Measurements from ENCODE around the gene FBXL7. TPM values are rescaled to one million over a fixed set of nuclear protein-coding genes. Genes with fewer than 3 reads are reported as not detected.

The FBXL7 gene
- total and polyA plus RNA-seq, 2 of the 8 experiments (the other 6 are each of a cell fraction or from before 2014, with no cell fraction given): 17.7 to 17.8 TPM

GRCh38 chr5:15638296-15638695 lies 138.3 kb downstream of the FBXL7 start:
- WGBS, 2 experiments (ENCODE audit: extremely low coverage in 1 of 2, insufficient coverage in 1 of 2, insufficient read length in 1 of 2, insufficient replicate concordance in 2 of 2, low coverage in 1 of 2, low lambda C conversion rate in 2 of 2, missing lambda C conversion rate in 1 of 2): 84% methylated on average over 6 of the region's 6 CpGs; no CpG with 5 or more reads in 1 of the 2 experiments
- H3K9me3 ChIP-seq (ENCODE audit: insufficient read depth in 2 of 2, low read depth in 1 of 2, low read length in 1 of 2): no peaks in the 10 kb centered on the region
- H4K20me1 ChIP-seq (replicated peaks in 1 of 2; ENCODE audit: control insufficient read depth in 1 of 2, insufficient read depth in 2 of 2, low read length in 2 of 2): no peaks in the 10 kb centered on the region
- POLR2A ChIA-PET (ENCODE audit: partially characterized antibody): no interaction called here
- no peak overlapping the region for H4K5ac ChIP-seq (ENCODE audit: insufficient read length, low read depth, low read length)
- H3K23me2 ChIP-seq (ENCODE audit: low read depth, low read length): no peaks in the 10 kb centered on the region
- no peak overlapping the region for H2BK20ac ChIP-seq (ENCODE audit: low read length)
- H3K27ac ChIP-seq (ENCODE audit: low read depth, low read length): no peak overlapping the region
- no peak overlapping the region for H2BK120ac ChIP-seq (replicated peaks; ENCODE audit: low read depth, low read length)
- no peak overlapping the region for H4K91ac ChIP-seq (replicated peaks; ENCODE audit: insufficient read length, low read length)
- H3K9ac ChIP-seq (replicated peaks in 1 of 4; ENCODE audit: extremely low read depth in 1 of 4, low read depth in 3 of 4, low read length in 3 of 4): no peak overlapping the region
- H3K79me2 ChIP-seq (ENCODE audit: control insufficient read depth in 1 of 2, insufficient read depth in 2 of 2, low read length in 2 of 2): peaks cover 0 to 10% of the 10 kb centered on the region in 2 experiments; a peak in 2 of 4 replicates
- DNase-seq (ENCODE audit: low read depth in 1 of 2, low spot score in 2 of 2) (no peak), FAIRE-seq (no peak)
- H3K4me2 ChIP-seq (ENCODE audit: insufficient read depth in 1 of 2, low read depth in 2 of 2, low read length in 2 of 2): no peak overlapping the region
- H2BK12ac ChIP-seq (ENCODE audit: low read depth, low read length): no peak overlapping the region
- no peaks in the 10 kb centered on the region for H3K27me3 ChIP-seq (replicated peaks in 1 of 4; ENCODE audit: control insufficient read depth in 3 of 4, extremely low read depth in 1 of 4, insufficient read depth in 3 of 4, low read length in 3 of 4)
- H2AK5ac ChIP-seq (ENCODE audit: low read depth, low read length): no peak overlapping the region
- CTCF ChIA-PET (ENCODE audit: partially characterized antibody): interaction anchor here (0.8 to 1.8 kb wide), 3 partner anchors 20 to 39 kb away, joined by 3 to 8 read pairs (median 6); no protein-coding TSS in a partner anchor
- H4K8ac ChIP-seq (ENCODE audit: extremely low read depth, insufficient read depth, low read length): no peak overlapping the region
- no peaks in the 10 kb centered on the region for H3K36me3 ChIP-seq (ENCODE audit: control insufficient read depth in 2 of 4, insufficient read depth in 4 of 4, low read length in 3 of 4)
- no peak overlapping the region for H3K14ac ChIP-seq (ENCODE audit: insufficient read length)
- H3K56ac ChIP-seq (replicated peaks; ENCODE audit: insufficient read length, low read depth, low read length): no peak overlapping the region
- H2AFZ ChIP-seq (ENCODE audit: low read length): no peak overlapping the region
- no peak overlapping the region for H2BK15ac ChIP-seq (ENCODE audit: low read length)
- H3K23ac ChIP-seq (ENCODE audit: insufficient read length): no peak overlapping the region
- no peak overlapping the region for H3K4ac ChIP-seq (replicated peaks; ENCODE audit: insufficient read length, low read depth, low read length)
- no peak overlapping the region for H3K4me3 ChIP-seq (ENCODE audit: extremely low read depth in 1 of 4, insufficient read depth in 2 of 4, low read depth in 3 of 4, low read length in 4 of 4)
- no peaks in the 10 kb centered on the region; the same call in 1 of the 2 replicates for H3K79me1 ChIP-seq (ENCODE audit: low read depth, low read length)
- no peak overlapping the region for H2BK5ac ChIP-seq (ENCODE audit: low read depth, low read length)
- H3K4me1 ChIP-seq (replicated peaks in 1 of 4; ENCODE audit: control insufficient read depth in 3 of 4, insufficient read depth in 4 of 4, low read length in 3 of 4): no peaks in the 10 kb centered on the region
- no peak overlapping the region for H3K18ac ChIP-seq (ENCODE audit: extremely low read depth, low read length)
- no peak for TF ChIP-seq E2F6 (IDR thresholded peaks at IDR 0.05)
- TF ChIP-seq POU5F1 (IDR thresholded peaks at IDR 0.05; ENCODE audit: low read depth, low read length): no peak
- no peak for TF ChIP-seq ATF3 (IDR thresholded peaks at IDR 0.05; ENCODE audit: insufficient read depth, low read depth, low read length)
- TF ChIP-seq HDAC2 (IDR thresholded peaks at IDR 0.05; ENCODE audit: borderline replicate concordance in 1 of 2, low read depth in 2 of 2, low read length in 2 of 2): no peak
- TF ChIP-seq ASH2L (IDR thresholded peaks at IDR 0.05; ENCODE audit: low read length): no peak
- no peak for TF ChIP-seq SIN3A (conservative IDR thresholded peaks at IDR 0.05 in 1 of 2, IDR thresholded peaks at IDR 0.05 in 1 of 2; ENCODE audit: low read depth in 1 of 2, low read length in 2 of 2)
- TF ChIP-seq JUN (IDR thresholded peaks at IDR 0.05; ENCODE audit: low read depth, low read length): no peak
- no peak for TF ChIP-seq ZNF274 (IDR thresholded peaks at IDR 0.05; ENCODE audit: borderline replicate concordance, extremely low read depth, low read length)
- TF ChIP-seq TAF7 (optimal IDR thresholded peaks at IDR 0.05; ENCODE audit: borderline replicate concordance, low read depth, low read length): no peak
- no peak for TF ChIP-seq CBX8 (IDR thresholded peaks at IDR 0.05; ENCODE audit: borderline replicate concordance, low read depth, low read length)
- TF ChIP-seq MAX (IDR thresholded peaks at IDR 0.05): no peak

All from H1 (cell line).